ENCODE results near the gene MLLT11.
A peak's percentile ranks its signal among the peaks of the same experiment; 100 is the strongest.

MLLT11 gene

GRCh38 chr1:151060007-151060656 is at the start of gene MLLT11:
MLLT11 (plus strand) TSS chr1:151060397; CDS start chr1:151067225, 6,828 bp downstream.
- no peak for DNase-seq

DNA sequence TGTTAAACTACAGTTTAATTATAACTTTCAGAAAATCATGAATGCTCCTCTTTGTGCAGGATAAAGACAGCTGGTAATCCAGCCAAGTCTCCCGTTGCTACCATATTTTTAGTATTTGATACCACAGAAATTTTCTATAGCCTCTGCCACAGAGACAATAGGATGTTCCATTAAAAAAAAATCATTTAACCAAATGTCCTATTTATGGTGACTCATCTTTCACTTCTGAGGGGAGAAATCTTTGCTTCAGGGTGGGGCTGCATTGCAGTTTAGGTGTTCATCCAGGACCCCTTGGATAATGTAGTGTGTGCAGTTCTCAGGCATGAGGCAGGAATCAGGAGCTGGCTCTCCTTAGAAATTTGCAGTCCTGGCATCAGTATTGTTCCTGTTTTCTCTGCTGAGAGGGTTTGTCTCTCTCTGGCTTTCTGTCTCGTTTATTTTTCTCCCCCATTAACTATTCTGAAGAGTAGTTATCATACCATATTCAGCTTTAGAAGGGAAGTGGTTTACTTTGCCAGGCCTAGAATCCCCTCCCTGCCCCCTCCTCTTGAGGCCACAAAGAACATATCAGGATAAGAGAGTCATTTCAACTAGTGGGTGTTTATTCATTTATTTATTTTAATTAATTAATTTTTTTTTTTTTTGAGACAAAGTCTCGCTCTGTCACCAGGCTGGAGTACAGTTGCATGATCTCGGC is 48.9 kb upstream of the MLLT11 start:
- DNase-seq: no peak

- DNase-seq: no peak
Observed at GRCh38 chr1:151012684-151013471, 47.3 kb upstream of the MLLT11 start.

- no peak for DNase-seq
Observed at GRCh38 chr1:151013518-151013917, 46.7 kb upstream of the MLLT11 start.

DNA sequence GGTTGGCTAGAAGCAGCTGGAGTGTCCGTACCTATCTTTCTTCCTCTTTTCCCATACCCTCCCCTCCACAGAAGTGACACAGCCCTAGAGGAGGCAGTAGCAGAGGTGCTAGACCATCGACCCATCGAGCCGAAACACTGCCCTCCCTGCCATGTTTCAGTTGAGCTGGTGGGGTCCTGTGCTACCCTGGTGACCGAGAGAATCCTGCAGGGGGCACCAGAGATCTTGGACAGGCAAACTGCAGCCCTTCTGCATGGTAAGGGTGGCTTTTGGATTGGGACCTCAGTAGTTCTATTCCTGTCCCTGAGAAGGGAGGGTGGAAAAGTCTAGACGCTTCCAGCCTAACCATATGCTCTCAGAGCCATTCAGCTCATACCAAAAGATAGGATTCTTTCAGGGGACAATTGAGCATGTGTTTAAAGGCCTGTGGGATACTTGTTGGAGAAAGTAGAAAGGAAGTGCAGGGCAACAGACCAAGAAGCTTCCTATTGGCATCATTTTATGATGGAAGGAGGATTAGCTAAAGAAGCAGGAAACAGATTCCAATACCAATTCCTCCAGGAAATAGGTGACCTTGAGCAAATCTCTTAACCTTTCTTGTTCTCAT is 35.6 kb upstream of the MLLT11 start:
- DNase-seq: peak; percentile 79

DNA sequence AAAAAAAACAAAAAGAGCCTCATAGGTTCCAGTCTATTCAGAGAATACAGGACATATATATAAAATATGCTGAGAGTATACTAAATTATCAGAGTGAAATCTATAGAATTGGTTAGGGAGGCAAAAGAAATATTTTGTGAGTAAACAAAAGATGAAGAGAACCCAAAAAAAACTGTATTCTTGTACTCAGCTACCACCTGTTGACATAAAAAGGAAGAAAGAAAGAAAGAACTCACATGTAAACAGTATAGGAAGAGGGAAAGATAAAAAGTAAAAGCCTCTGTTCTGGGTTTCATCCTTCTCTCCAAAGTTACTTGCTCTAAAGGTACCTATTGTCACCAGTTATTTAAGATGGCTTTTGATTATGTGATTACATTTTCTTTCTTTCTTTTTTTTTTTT is 33.7 kb upstream of the MLLT11 start:
- no peak for DNase-seq

- DNase-seq: no peak
Observed at GRCh38 chr1:151032164-151032563, 28.0 kb upstream of the MLLT11 start.

DNA sequence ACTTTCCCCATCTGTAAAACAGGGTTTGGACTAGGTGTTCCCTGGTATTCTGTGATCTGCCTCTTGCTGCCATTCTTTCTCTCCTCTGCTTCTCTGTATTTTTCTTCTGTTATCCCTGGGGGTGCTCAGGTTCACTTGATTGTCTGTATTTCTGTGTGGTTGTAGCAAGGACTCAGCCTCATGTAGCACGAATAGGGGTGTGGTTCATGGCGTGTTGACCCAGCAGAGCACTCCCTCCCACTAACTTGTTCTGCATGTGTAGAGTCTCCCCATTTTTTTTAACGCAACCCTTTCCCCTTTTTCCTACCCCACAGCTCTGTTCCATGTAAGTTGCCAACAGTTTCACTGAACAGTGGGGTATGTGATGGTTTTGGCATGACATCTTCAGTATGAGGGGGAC is 25.0 kb upstream of the MLLT11 start:
- DNase-seq: no peak

- no peak for DNase-seq
Observed at GRCh38 chr1:151036356-151036755, 23.8 kb upstream of the MLLT11 start, which contains the start of gene BNIPL. BNIPL (plus strand) TSS chr1:151036586; CDS start chr1:151036726, 140 bp downstream.

DNA sequence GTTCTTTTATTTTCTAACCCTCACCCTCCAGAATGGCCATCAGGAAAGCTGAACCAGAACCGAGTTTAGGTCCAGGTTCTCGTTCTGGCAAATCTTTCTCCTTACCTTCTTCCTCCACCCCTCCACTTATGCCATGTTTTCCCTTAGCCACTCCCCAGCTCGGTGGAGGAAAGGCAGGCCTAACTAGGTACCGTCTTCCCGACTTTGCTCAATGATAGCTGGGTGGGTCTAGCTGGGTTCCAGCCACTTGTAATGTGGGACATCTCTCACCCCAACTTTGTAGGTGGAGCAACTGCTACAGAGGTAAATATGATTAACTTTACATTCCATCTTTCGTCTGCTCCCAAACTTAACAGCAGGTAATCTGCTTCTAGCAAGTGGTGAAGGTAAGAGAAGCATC is 23.2 kb upstream of the MLLT11 start:
- DNase-seq: no peak

GRCh38 chr1:151039521-151039920 is 20.7 kb upstream of the MLLT11 start:
- DNase-seq: no peak

GRCh38 chr1:151043163-151043562 is 17.0 kb upstream of the MLLT11 start:
- no peak for DNase-seq

- no peak for DNase-seq
Observed at GRCh38 chr1:151047591-151047924, 12.6 kb upstream of the MLLT11 start, which contains the start of gene C1orf56. C1orf56 (plus strand) TSS chr1:151047751; CDS start chr1:151047848, 97 bp downstream.

GRCh38 chr1:151047925-151048644 is 12.1 kb upstream of the MLLT11 start:
- no peak for DNase-seq

DNA sequence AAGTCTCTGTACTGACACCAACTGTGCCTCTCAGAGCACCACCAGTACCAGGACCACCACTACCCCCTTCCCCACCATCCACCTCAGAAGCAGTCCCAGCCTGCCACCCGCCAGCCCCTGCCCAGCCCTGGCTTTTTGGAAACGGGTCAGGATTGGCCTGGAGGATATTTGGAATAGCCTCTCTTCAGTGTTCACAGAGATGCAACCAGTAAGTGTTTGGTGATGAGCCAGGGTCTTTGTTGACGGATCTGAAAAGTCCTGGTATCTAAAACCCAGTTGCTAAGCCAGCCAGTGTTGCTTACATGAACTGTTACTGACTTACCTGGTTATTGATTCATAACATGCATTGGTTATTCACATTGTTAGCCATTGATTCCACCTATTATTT is 11.6 kb upstream of the MLLT11 start:
- DNase-seq: no peak

DNA sequence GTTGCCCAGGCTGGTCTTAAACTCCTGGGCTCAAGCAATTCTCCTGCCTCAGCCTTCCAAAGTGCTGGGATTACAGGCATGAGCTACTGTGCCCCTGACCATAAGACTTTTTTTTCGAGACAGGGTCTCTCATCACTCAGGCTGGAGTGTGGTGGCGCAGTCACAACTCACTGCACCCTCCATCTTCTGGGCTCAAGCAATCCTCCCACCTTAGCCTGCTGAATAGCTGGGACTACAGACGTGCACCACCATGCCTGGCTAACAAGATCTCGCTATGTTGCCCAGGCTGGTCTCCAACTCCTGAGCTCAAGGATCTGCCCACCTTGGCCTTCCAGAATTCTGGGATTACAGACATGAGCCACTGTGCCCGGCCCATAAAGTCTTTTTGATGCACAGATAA is 10.7 kb upstream of the MLLT11 start:
- DNase-seq: no peak

DNA sequence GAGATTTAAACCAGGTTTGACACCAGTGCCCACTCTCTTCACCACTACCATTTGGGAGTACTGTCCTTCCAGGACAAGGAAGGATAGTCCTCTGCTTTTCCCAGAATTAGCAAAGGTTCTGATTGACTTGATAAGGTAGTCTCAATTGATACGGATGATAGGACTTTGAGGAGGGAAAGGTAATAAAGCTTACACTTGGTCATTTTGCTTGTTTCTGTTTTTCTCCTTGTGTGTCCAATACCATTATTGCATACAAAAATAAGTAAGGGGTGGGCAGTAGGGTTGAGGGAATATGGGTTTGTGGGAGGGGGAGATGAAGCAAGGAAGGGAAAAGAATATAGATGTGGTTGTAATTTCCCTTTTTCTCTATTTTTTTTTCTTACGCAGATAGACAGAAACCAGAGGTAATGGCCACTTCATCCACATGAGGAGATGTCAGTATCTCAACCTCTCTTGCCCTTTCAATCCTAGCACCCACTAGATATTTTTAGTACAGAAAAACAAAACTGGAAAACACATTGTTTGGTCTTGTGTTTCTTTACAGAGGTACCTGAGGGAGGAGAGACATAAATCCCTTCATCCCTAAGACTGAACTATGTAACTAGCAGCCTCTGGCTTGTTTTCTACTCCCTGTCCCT is 10.0 kb upstream of the MLLT11 start:
- DNase-seq: no peak

- DNase-seq: no peak
Observed at GRCh38 chr1:151051356-151052009, 8.7 kb upstream of the MLLT11 start.

- DNase-seq: no peak
Observed at GRCh38 chr1:151054971-151055547, 5.1 kb upstream of the MLLT11 start.

DNA sequence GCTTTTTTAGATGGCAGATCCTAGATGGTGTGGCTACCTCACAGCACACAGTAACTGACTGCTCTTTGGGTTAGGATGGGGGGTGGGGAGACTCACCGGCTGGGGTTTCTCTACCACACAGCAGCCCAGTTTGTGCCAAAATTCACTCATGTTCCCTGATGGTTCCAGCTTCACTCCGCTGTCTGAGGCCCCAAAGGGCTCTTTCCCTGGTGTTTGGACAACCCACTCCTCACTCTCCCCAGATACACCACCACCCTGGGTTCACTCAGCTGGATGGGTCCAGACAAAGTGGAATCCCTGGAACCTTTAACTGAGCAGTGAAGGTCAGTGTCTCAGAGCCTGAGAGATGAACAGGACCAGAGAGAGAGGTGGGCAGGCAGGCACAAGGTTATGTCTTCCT is 4.6 kb upstream of the MLLT11 start:
- DNase-seq: no peak

DNA sequence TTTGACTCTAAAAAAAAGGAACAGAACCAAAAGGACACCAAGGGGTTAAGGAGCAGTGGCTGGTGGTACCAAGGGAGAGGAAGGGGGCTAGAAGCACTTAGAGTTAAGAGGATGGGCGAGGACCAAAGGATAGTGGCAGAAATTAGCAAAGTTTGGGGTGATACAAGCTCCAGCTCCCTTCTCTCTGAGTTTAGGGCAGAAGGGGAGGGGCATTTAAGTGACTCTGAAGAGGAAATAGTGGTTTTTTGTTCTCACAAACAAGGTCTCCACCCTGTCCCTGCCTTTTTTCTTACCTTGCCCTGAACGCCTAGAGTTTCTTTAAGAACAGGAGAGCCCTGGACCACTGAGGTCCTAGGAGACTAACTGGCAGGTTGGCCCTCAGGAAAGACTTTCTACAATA is 4.0 kb upstream of the MLLT11 start:
- no peak for DNase-seq
